ENCODE data around the gene FAM78A.
A peak's percentile ranks its signal among the peaks of the same experiment; 100 is the strongest.

Gene FAM78A

DNA sequence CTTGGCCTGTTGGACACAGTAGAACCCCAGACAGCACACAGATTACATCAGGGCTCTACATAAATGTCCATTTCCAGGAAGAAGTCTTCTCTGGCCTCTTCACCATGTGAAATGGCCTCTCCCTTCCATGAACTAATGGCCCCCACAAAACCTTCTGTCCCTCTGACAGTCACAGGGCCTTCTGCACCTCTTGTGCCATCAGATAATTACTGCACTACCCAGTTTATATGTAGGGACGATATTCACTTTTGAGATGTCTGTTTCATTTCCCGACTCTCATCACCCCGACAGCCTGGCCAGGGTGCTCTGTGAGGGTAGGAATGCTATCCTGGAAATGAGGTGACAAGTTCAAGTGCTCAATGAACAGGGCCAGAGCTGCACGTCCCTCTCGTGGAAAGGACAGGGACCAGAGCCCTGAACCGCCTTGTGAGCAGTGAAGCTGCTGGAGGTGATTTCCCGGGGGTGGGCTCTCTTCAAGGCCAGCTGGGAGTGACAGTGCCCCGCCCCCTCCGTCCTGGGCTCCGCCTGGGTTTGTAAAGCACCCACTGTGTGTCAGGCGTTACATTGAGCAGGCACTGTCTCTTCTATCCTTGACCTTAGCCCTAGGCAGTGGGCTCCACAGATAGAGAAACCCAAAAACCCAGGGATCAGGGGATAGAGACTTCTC is 3.0 kb upstream of the FAM78A start:
- no peaks in the 10 kb centered on the region for H3K36me3 ChIP-seq (ENCODE audit: control insufficient read depth, insufficient read depth, low read length)
- H3K27ac ChIP-seq (ENCODE audit: low read depth, low read length): no peak overlapping the region

DNA sequence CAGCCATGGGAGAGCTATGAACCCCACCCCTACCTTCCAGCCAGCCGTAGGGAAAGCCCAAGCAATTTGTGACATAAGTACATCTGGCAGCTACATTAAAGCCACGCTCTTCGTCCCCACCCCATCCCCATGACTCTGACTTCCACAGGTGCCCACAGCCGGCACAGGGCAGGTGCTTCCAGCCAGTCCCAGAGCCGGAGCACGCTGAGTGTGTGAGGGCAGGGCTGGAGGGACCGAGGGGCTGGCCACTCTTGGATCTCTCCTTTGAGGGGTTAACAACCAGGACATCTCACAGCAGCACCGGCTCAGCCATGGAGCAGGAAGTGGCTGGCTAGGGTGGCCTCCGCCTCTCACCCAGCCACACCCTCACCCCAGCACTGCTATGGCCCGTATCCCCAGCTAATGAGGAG is 2.4 kb upstream of the FAM78A start:
- Histone ChIP-seq H3K36me3 (ENCODE audit: control insufficient read depth, insufficient read depth, low read length) (no peaks in the 10 kb centered on the region), H3K4me1 (ENCODE audit: control insufficient read depth, insufficient read depth, low read length) (peaks cover 10% of the 10 kb centered on the region; the same call in 1 of the 2 replicates), H3K9ac (ENCODE audit: low read depth, low read length) (no peak overlapping the region), H3K4me3 (ENCODE audit: low read depth, low read length) (no peak overlapping the region), H3K27ac (ENCODE audit: low read depth, low read length) (no peak overlapping the region), H3K27me3 (ENCODE audit: control insufficient read depth, insufficient read depth, low read length) (peaks cover 32% of the 10 kb centered on the region), H3K9me3 (ENCODE audit: control insufficient read depth, insufficient read depth, low read length) (no peaks in the 10 kb centered on the region)

More for the DNA sequence above, 3.0 kb upstream of the FAM78A start:
- H3K9me3 ChIP-seq (ENCODE audit: control insufficient read depth, insufficient read depth, low read length): no peaks in the 10 kb centered on the region
- peaks cover 32% of the 10 kb centered on the region for H3K27me3 ChIP-seq (ENCODE audit: control insufficient read depth, insufficient read depth, low read length)
- H3K4me1 ChIP-seq (ENCODE audit: control insufficient read depth, insufficient read depth, low read length): peaks cover 5% of the 10 kb centered on the region; the same call in 1 of the 2 replicates
- H3K4me3 ChIP-seq (ENCODE audit: low read depth, low read length): no peak overlapping the region
- H3K9ac ChIP-seq (ENCODE audit: low read depth, low read length): no peak overlapping the region

- H3K27ac ChIP-seq (ENCODE audit: low read depth, low read length): no peak overlapping the region
- H3K4me3 ChIP-seq (ENCODE audit: low read depth, low read length): peak overlapping the region; percentile 63; the same call in 1 of the 2 replicates
- no peaks in the 10 kb centered on the region for H3K36me3 ChIP-seq (ENCODE audit: control insufficient read depth, insufficient read depth, low read length)
- H3K4me1 ChIP-seq (ENCODE audit: control insufficient read depth, insufficient read depth, low read length): peaks cover 10% of the 10 kb centered on the region; the same call in 1 of the 2 replicates
- no peak overlapping the region for H3K9ac ChIP-seq (ENCODE audit: low read depth, low read length)
- peaks cover 28% of the 10 kb centered on the region for H3K27me3 ChIP-seq (ENCODE audit: control insufficient read depth, insufficient read depth, low read length)
- no peaks in the 10 kb centered on the region for H3K9me3 ChIP-seq (ENCODE audit: control insufficient read depth, insufficient read depth, low read length)
Measured at GRCh38 chr9:131277910-131278701, 1.8 kb upstream of the FAM78A start.

GRCh38 chr9:131277287-131277909 is 1.1 kb upstream of the FAM78A start:
- no peak overlapping the region for H3K9ac ChIP-seq (ENCODE audit: low read depth, low read length)
- H3K4me3 ChIP-seq (ENCODE audit: low read depth, low read length): peak overlapping the region; percentile 63
- no peaks in the 10 kb centered on the region for H3K9me3 ChIP-seq (ENCODE audit: control insufficient read depth, insufficient read depth, low read length)
- H3K27ac ChIP-seq (ENCODE audit: low read depth, low read length): no peak overlapping the region
- no peaks in the 10 kb centered on the region for H3K36me3 ChIP-seq (ENCODE audit: control insufficient read depth, insufficient read depth, low read length)
- H3K4me1 ChIP-seq (ENCODE audit: control insufficient read depth, insufficient read depth, low read length): peaks cover 10% of the 10 kb centered on the region; the same call in 1 of the 2 replicates
- H3K27me3 ChIP-seq (ENCODE audit: control insufficient read depth, insufficient read depth, low read length): peaks cover 27% of the 10 kb centered on the region

DNA sequence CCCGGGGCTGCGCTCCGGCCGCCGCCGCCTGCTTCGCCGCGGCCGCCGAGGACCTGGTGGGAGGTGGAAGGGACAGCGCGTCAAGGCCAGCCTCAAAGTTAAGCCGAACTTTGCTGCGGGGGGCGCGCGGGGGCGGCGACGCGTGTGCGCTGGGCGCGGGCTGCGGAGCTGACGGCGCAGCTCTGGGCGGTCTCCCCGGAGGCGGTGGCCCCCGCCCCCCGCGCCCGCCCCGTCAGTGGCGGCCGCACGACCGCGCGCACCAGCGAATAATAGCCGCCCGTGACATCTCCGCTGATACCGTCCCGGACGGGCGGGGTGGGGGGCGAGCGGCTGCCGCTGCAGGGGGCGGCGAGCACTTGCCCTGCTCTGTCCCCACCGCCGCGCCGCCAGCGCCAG is 579 bp upstream of the FAM78A start:
- H3K27ac ChIP-seq (ENCODE audit: low read depth, low read length): no peak overlapping the region
- no peaks in the 10 kb centered on the region for H3K36me3 ChIP-seq (ENCODE audit: control insufficient read depth, insufficient read depth, low read length)
- no peaks in the 10 kb centered on the region for H3K9me3 ChIP-seq (ENCODE audit: control insufficient read depth, insufficient read depth, low read length)
- H3K4me3 ChIP-seq (ENCODE audit: low read depth, low read length): peak overlapping the region; percentile 63
- H3K9ac ChIP-seq (ENCODE audit: low read depth, low read length): no peak overlapping the region
- H3K4me1 ChIP-seq (ENCODE audit: control insufficient read depth, insufficient read depth, low read length): peaks cover 10% of the 10 kb centered on the region; the same call in 1 of the 2 replicates
- peaks cover 22% of the 10 kb centered on the region for H3K27me3 ChIP-seq (ENCODE audit: control insufficient read depth, insufficient read depth, low read length)

DNA sequence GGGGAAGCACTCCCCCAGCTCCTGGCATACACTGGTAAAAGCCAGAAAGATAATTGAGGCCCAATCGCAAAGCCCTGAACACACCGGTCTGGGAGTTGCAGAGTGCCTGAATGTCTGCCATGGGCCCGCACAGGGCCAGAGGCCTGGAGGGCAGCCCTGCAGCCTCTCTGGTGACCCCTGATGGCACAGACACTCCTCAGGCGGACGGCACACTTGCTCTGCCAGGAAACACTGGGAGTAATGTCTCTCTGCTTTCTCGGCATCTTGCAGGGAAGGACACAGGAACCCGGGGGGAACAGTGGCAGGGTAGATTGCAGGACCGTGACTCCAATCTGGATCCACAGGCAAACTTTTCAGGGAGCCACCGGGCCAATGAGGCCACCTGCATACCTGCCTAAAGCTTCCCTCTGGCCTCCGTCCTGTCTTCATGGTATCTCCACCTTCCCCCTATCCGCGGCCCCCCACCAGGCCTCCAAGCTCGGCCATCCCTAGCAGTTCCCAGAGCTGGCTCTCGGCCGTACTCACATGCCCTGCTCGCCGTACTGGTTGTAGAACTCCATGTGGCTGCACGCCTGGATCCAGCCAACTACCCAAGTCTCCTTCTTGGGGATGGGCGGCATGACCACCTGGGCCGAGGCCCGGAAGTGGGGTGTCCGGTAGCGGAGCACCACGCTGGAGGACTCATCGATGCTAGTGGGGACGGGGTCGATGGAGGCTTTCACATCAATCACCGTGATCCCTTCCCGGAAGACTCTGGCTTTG is 797 bp downstream of the FAM78A start:
- no peaks in the 10 kb centered on the region for H3K9me3 ChIP-seq (ENCODE audit: control insufficient read depth, insufficient read depth, low read length)
- H3K36me3 ChIP-seq (ENCODE audit: control insufficient read depth, insufficient read depth, low read length): no peaks in the 10 kb centered on the region
- H3K27me3 ChIP-seq (ENCODE audit: control insufficient read depth, insufficient read depth, low read length): peaks cover 14% of the 10 kb centered on the region
- H3K4me1 ChIP-seq (ENCODE audit: control insufficient read depth, insufficient read depth, low read length): peaks cover 12% of the 10 kb centered on the region; the same call in 1 of the 2 replicates
- H3K27ac ChIP-seq (ENCODE audit: low read depth, low read length): no peak overlapping the region
- no peak overlapping the region for H3K9ac ChIP-seq (ENCODE audit: low read depth, low read length)
- H3K4me3 ChIP-seq (ENCODE audit: low read depth, low read length): no peak overlapping the region; the same call in 1 of the 2 replicates

DNA sequence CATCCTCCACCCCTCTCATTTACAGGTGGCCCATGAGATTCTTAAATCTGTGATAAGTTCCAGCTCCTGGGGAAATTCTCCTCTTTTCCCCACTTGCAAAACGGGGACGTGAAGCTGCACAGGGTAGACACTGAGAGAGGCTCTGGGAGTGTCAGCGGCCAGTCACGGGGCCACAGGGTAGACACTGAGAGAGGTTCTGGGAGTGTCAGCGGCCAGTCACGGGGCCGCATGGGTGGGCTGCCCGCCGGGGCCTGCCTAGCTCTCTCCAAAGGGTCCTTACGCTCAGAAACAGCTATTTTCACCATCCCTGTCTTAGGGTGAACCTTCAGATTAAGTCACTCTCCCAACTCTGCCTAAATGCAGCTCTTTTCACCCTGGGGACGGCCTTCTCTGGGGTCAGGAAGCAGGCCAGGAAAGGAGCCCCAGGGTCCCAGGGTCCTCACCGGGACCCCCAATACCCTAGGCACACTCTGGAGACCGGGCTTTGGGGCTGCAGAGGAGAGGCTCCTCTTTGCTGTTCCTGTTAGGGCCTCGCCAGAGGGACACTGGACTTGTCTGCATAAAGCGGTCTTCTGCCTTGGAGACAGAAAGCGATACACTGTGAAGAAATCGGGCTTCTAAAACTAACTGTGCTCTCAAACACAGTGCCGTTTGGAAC is 1.5 kb downstream of the FAM78A start:
- H3K4me1 ChIP-seq (ENCODE audit: control insufficient read depth, insufficient read depth, low read length): peaks cover 13% of the 10 kb centered on the region; the same call in 1 of the 2 replicates
- no peaks in the 10 kb centered on the region for H3K36me3 ChIP-seq (ENCODE audit: control insufficient read depth, insufficient read depth, low read length)
- H3K9me3 ChIP-seq (ENCODE audit: control insufficient read depth, insufficient read depth, low read length): no peaks in the 10 kb centered on the region
- H3K4me3 ChIP-seq (ENCODE audit: low read depth, low read length): no peak overlapping the region
- H3K9ac ChIP-seq (ENCODE audit: low read depth, low read length): no peak overlapping the region
- H3K27ac ChIP-seq (ENCODE audit: low read depth, low read length): no peak overlapping the region
- H3K27me3 ChIP-seq (ENCODE audit: control insufficient read depth, insufficient read depth, low read length): peaks cover 14% of the 10 kb centered on the region

DNA sequence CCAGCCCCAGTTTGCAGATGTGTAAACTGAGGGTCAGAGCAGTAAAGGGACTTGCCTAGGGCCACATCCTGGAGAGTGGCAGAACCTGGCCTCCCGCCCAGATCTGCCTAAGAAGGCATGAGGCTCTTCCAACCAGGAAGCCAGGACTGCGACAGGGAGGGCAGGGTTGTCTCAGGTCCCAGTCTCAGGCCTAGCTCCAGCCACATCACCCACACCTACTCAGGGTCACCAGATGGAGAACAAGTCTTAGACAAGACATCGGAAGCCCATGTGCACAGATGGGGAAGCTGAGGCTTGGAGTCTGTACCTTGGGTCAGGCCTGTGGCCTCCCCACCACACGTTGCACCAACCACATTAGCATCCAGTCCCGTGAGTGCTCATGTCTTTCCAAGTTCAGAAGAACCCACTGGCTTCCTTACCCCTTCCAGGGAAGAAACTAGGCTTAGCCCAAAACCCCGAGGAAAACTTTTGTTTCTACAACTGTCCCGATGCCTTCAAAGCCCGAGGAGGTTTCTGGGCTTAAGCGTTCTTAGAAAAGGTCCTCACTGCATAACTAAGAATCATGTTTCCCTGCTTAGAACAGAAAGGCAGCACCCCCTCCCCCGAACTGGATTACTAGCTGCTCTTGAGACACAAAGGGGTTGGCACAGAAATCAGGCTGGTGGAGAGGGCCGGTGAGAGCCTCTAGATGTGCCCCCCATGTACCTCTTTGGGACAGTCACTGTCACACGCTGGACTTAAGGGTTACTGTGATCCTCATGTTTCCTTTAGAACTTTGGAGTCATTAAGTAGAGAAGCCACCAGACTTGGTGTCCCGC is 2.2 kb downstream of the FAM78A start:
- Histone ChIP-seq H3K36me3 (ENCODE audit: control insufficient read depth, insufficient read depth, low read length) (no peaks in the 10 kb centered on the region), H3K27me3 (ENCODE audit: control insufficient read depth, insufficient read depth, low read length) (peaks cover 14% of the 10 kb centered on the region), H3K9me3 (ENCODE audit: control insufficient read depth, insufficient read depth, low read length) (no peaks in the 10 kb centered on the region), H3K27ac (ENCODE audit: low read depth, low read length) (no peak overlapping the region), H3K9ac (ENCODE audit: low read depth, low read length) (no peak overlapping the region), H3K4me3 (ENCODE audit: low read depth, low read length) (no peak overlapping the region), H3K4me1 (ENCODE audit: control insufficient read depth, insufficient read depth, low read length) (peaks cover 16% of the 10 kb centered on the region)

- no peak overlapping the region for H3K4me3 ChIP-seq (ENCODE audit: low read depth, low read length)
- H3K36me3 ChIP-seq (ENCODE audit: control insufficient read depth, insufficient read depth, low read length): no peaks in the 10 kb centered on the region
- no peak overlapping the region for H3K9ac ChIP-seq (ENCODE audit: low read depth, low read length)
- peaks cover 16% of the 10 kb centered on the region for H3K4me1 ChIP-seq (ENCODE audit: control insufficient read depth, insufficient read depth, low read length)
- H3K27ac ChIP-seq (ENCODE audit: low read depth, low read length): no peak overlapping the region
- H3K27me3 ChIP-seq (ENCODE audit: control insufficient read depth, insufficient read depth, low read length): peaks cover 14% of the 10 kb centered on the region
- H3K9me3 ChIP-seq (ENCODE audit: control insufficient read depth, insufficient read depth, low read length): no peaks in the 10 kb centered on the region
Measured at GRCh38 chr9:131273146-131273855, 3.0 kb downstream of the FAM78A start.

Data from HUES48 (cell line).